Stimulated activated memory B cell treated with anti-CD40 and anti-IgM and Interleukin-4, amounts not matched to agents 10 μg/mL and 1 μg/mL and 100 μg/mL, for 72 hours (primary cell): ENCODE data around the gene CCDC178.

Experiments
- ATAC-seq: fragments of 150-1000 bp; cut with Tn5 transposase; 2 replicates; pipeline ENCODE4 v1.10.0; 2021
- H3K27ac Mint-ChIP-seq: one replicate; pipeline ENCODE4 v1.8.0; 2022; ENCODE audit warnings: mild to moderate bottlenecking, mixed read lengths
- H3K27me3 Mint-ChIP-seq: one replicate; pipeline ENCODE4 v1.8.0; 2022; ENCODE audit warnings: mixed read lengths
- H3K36me3 Mint-ChIP-seq: one replicate; pipeline ENCODE4 v1.8.0; 2022; ENCODE audit warnings: mixed read lengths
- H3K4me1 Mint-ChIP-seq: one replicate; pipeline ENCODE4 v1.8.0; 2022; ENCODE audit warnings: mixed read lengths
- H3K4me3 Mint-ChIP-seq: one replicate; pipeline ENCODE4 v1.8.0; 2022; ENCODE audit warnings: mild to moderate bottlenecking, moderate library complexity, mixed read lengths
- H3K9me3 Mint-ChIP-seq: one replicate; pipeline ENCODE4 v1.8.0; 2022; ENCODE audit warnings: mixed read lengths

Gene CCDC178

DNA sequence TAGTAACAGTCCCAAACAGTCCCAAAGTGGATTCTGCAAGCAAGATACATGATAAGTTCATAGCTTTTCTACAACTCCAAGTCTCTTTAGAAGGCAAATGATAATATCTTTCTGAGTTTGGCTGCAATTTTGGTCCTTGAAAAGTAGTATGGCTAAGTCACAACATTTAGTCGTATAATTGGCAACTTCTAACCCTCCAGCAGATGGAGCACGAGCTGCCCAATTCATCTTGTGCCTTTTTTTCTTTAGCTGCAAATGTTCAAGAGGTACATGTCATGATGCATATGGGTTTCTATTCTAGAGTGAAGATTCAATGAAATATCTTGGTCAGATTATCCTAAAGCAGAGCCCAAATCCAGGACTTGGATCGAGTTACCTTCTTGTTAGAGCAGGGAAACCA, 540.7 kb downstream of the CCDC178 start:
- Mint-ChIP-seq H3K27me3 (no peaks in the 10 kb centered on the region), H3K36me3 (peaks cover 14% of the 10 kb centered on the region), H3K4me1 (peaks cover 20% of the 10 kb centered on the region), H3K4me3 (no peak overlapping the region), H3K9me3 (peaks cover 12% of the 10 kb centered on the region), H3K27ac (no peak overlapping the region)
- no peak for ATAC-seq

DNA sequence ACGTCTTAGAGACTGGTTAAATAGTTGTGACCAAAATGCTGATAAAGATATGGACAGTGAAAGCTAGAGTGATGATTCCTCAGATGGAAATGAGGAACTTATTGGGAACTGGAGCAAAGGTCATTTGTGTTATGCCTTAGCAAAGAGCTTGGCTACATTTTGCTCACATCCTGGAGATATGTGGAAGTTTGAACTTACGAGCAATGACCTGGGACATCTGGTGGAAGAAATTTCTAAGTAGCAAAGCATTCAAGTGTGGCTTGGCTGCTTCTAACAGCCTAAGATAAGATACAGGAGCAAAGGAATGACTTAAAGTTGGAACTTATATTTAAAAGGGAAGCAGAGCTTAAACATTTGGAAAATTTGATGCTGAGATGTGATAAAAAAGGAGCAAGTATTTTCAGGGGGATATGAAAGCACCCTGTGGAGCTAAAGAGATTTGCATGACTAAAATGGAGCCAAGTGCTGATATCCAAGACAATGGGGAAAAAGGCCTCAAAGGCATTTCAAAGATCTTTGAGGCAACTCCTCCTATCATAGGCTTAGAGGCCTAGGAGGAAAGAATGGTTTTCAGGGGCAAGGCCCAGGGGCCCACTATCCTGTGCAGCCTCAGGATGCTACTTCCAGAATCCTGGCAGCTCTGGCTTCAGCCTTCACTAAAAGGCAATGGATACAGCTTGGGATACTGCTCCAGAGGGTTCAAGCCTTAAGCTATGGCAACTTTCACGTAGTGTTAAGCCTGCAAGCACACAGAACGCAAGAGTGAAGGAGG, 543.6 kb downstream of the CCDC178 start:
- Mint-ChIP-seq H3K4me3 (no peak overlapping the region), H3K36me3 (peaks cover 14% of the 10 kb centered on the region), H3K27me3 (no peaks in the 10 kb centered on the region), H3K4me1 (peaks cover 2% of the 10 kb centered on the region), H3K9me3 (peaks cover 12% of the 10 kb centered on the region), H3K27ac (no peak overlapping the region)
- ATAC-seq = no peak

DNA sequence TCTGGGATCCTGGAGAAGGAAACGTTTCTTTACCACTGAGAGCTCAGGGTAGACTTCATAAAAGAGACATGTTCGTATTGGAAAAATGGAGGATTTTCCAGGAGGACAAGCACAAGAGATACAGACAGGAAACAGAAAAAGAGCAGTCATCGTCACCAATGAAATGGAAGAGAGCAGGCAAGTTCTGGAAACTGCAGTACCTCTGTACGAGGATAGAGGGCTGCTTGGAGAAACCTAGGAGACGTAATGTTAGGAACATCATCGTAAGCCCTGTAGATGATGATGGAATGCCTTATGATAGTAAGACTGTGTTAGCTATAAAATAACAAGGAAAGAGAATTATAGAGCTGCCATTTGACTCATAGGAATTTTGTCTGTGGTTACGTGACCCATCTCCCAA, 546.6 kb downstream of the CCDC178 start:
- Mint-ChIP-seq H3K9me3 (peaks cover 12% of the 10 kb centered on the region), H3K27me3 (no peaks in the 10 kb centered on the region), H3K36me3 (peaks cover 14% of the 10 kb centered on the region), H3K27ac (no peak overlapping the region), H3K4me1 (peaks cover 5% of the 10 kb centered on the region), H3K4me3 (no peak overlapping the region)
- ATAC-seq = no peak

DNA sequence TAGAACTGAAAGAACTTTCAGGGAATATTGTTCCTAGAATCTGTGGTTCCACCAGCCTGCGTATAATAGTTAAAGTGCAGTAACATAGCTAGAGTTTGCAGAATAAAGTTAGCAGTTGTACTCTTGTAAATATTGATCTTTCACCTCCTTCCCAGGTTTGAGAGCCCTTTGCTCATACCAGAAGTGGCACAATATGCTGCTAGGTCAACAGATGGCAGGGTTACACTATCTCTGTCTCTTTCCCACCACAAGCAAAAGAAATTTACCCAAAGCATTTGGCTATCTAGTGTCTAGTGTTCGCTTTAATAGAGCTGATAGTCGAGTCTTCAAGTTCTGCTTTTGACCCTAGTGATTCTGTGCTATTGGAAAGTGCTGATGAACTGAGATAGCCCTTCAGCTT, 548.7 kb downstream of the CCDC178 start:
- H3K27ac Mint-ChIP-seq = no peak overlapping the region

DNA sequence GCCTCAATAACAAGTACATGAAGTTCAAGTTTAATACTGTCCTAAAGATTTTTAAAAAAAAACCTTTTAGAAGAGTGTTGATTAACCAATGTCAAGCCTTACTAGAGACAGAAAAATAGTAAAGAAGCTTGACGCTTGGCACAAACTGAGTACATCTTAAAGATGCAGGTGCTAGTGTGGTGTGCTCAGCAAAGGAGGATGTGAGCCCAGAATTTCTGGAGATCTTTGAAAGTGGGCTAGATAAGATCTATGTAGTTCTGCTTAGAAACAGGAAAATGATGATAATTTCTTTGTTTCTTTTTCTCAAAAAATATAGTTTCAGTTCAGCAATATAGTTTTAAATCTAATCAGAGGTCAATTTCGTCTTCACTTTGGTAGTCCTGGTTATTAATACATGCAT, 549.4 kb downstream of the CCDC178 start:
- ATAC-seq = peak; percentile 74
- peaks cover 7% of the 10 kb centered on the region for H3K4me1 Mint-ChIP-seq
- no peaks in the 10 kb centered on the region for H3K9me3 Mint-ChIP-seq
- H3K27ac Mint-ChIP-seq = no peak overlapping the region
- no peaks in the 10 kb centered on the region for H3K36me3 Mint-ChIP-seq
- no peak overlapping the region for H3K4me3 Mint-ChIP-seq
- no peaks in the 10 kb centered on the region for H3K27me3 Mint-ChIP-seq

More for the DNA sequence above, 548.7 kb downstream of the CCDC178 start:
- peaks cover 5% of the 10 kb centered on the region for H3K36me3 Mint-ChIP-seq
- H3K27me3 Mint-ChIP-seq = no peaks in the 10 kb centered on the region
- peaks cover 4% of the 10 kb centered on the region for H3K9me3 Mint-ChIP-seq
- peak; percentile 60 for ATAC-seq
- no peak overlapping the region for H3K4me3 Mint-ChIP-seq
- H3K4me1 Mint-ChIP-seq = peaks cover 5% of the 10 kb centered on the region

DNA sequence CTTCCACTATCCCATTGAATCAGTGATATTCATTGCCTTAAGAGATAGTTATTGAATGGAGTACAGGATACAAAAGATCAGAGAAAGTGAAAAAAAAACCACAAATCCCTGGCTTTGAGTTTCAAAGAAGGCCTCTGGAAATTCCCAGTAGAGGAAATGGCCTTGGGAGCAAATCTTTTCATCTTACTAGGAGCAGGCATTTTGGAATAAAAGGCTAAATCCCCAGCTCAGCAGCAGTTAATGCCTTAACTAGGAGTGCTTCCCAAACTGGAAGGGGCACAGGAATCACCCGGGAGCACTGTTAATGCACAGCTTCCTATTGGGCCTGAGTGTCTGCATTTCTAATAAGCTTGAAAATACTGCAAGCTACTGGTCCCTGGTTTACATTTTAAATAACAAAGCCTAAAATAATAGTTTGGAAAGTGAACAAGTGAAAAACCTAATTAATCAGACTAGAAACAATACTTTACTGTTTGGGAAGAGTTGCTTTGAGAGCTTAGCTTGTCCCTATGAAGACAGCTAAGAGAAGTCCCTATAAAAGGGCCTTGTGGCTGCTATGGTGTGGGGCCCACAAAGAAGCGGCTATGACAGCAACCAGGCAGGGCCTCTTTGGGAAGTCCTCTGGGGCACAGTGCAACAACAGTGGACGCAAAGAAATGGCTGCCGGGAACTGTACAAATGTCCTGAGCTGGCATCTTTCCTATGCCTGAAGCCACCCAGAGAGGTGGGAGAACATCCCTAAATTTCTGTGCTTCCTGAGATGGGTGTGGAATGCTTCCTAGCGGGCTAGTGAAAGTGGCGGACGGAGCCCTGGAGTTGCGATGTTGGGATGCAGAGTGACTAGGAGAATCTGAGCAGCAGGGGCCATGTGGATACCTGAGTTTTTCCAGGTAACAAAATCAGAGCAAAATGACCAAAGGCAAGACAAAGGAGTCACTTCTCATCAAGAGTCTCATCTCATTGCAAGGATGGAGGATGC, 550.6 kb downstream of the CCDC178 start:
- Mint-ChIP-seq H3K4me3 (no peak overlapping the region), H3K27ac (no peak overlapping the region), H3K36me3 (no peaks in the 10 kb centered on the region), H3K27me3 (no peaks in the 10 kb centered on the region), H3K4me1 (peaks cover 18% of the 10 kb centered on the region), H3K9me3 (peaks cover 3% of the 10 kb centered on the region)
- no peak for ATAC-seq

DNA sequence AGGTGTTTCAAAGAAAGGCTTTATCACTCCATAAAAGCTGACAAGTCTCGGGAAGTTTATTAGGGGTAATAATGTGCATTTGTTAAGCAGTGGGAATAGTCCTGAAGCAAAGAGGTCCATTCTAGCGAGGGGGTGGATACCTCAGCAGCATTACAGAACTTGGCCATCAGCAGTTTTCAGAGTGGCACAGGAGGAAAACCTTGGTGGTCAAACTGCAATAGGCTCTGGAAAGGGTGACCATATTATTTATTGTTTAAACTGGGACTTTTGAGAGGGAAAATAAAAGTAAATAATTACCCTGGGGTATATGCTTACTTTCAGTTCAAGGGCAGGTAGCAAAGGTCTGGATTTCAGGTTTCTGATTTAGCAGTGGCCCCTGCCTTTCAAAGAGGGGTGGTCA, 552.2 kb downstream of the CCDC178 start:
- H3K4me1 Mint-ChIP-seq = peaks cover 34% of the 10 kb centered on the region
- no peaks in the 10 kb centered on the region for H3K36me3 Mint-ChIP-seq
- H3K27me3 Mint-ChIP-seq = no peaks in the 10 kb centered on the region
- H3K9me3 Mint-ChIP-seq = peaks cover 3% of the 10 kb centered on the region
- ATAC-seq = no peak
- no peak overlapping the region for H3K4me3 Mint-ChIP-seq
- H3K27ac Mint-ChIP-seq = peak overlapping the region; percentile 43
